Measurements from ENCODE around the gene ARSG. TPM values are rescaled to one million over a fixed set of nuclear protein-coding genes. Genes with fewer than 3 reads are reported as not detected.
"Not testable (repeated sequence)": the region's sequence is repeated elsewhere in the genome, so short reads cannot be mapped to it uniquely, and the experiment has no call there.

ARSG gene
- total RNA-seq, 1 experiment from 2014 or later, result 3.0 TPM

- H3K36me3 ChIP-seq, result no peaks in the 10 kb centered on the region
These were observed 84.3 kb downstream of the ARSG start for GRCh38 chr17:68375566-68375965.

GRCh38 chr17:68376178-68376577, 84.9 kb downstream of the ARSG start:
- H3K4me3 ChIP-seq, DNase-seq, H3K27me3 ChIP-seq, H3K36me3 ChIP-seq, H3K9me3 ChIP-seq: not testable (repeated sequence)

More at GRCh38 chr17:68375566-68375965, 84.3 kb downstream of the ARSG start:
- DNase-seq, result no peak
- Histone ChIP-seq H3K27me3 (no peaks in the 10 kb centered on the region), H3K4me3 (no peak overlapping the region), H3K9me3 (no peaks in the 10 kb centered on the region)

GRCh38 chr17:68377771-68378267, 86.5 kb downstream of the ARSG start:
- no peak overlapping the region for H3K4me3 ChIP-seq
- H3K27me3 ChIP-seq, result no peaks in the 10 kb centered on the region
- no peaks in the 10 kb centered on the region for H3K36me3 ChIP-seq
- DNase-seq, result no peak
- no peaks in the 10 kb centered on the region for H3K9me3 ChIP-seq

- Histone ChIP-seq H3K9me3 (no peaks in the 10 kb centered on the region), H3K4me3 (no peak overlapping the region)
These were observed 87.2 kb downstream of the ARSG start for GRCh38 chr17:68378268-68379176.

GRCh38 chr17:68379177-68379510, 87.8 kb downstream of the ARSG start:
- Histone ChIP-seq H3K4me3 (no peak overlapping the region), H3K27me3 (no peaks in the 10 kb centered on the region), H3K9me3 (no peaks in the 10 kb centered on the region), H3K36me3 (no peaks in the 10 kb centered on the region)
- no peak for DNase-seq

More at GRCh38 chr17:68378268-68379176, 87.2 kb downstream of the ARSG start:
- DNase-seq, result peak; percentile 93
- H3K27me3 ChIP-seq, result no peaks in the 10 kb centered on the region
- H3K36me3 ChIP-seq, result no peaks in the 10 kb centered on the region

- no peak for DNase-seq
- no peaks in the 10 kb centered on the region for H3K9me3 ChIP-seq
These were observed 88.7 kb downstream of the ARSG start for GRCh38 chr17:68379692-68380677.

GRCh38 chr17:68381076-68381900, 90.0 kb downstream of the ARSG start:
- no peaks in the 10 kb centered on the region for H3K9me3 ChIP-seq
- no peaks in the 10 kb centered on the region for H3K27me3 ChIP-seq
- H3K36me3 ChIP-seq, result no peaks in the 10 kb centered on the region
- DNase-seq, result peak; percentile 95
- H3K4me3 ChIP-seq, result no peak overlapping the region

More at GRCh38 chr17:68379692-68380677, 88.7 kb downstream of the ARSG start:
- Histone ChIP-seq H3K27me3 (no peaks in the 10 kb centered on the region), H3K36me3 (no peaks in the 10 kb centered on the region), H3K4me3 (no peak overlapping the region)

- DNase-seq, result no peak
- no peaks in the 10 kb centered on the region for H3K9me3 ChIP-seq
- no peaks in the 10 kb centered on the region for H3K27me3 ChIP-seq
- no peaks in the 10 kb centered on the region for H3K36me3 ChIP-seq
- H3K4me3 ChIP-seq, result no peak overlapping the region
These were observed 91.3 kb downstream of the ARSG start for GRCh38 chr17:68382582-68383085.

- no peaks in the 10 kb centered on the region for H3K9me3 ChIP-seq
- no peak overlapping the region for H3K4me3 ChIP-seq
- no peaks in the 10 kb centered on the region for H3K36me3 ChIP-seq
- no peaks in the 10 kb centered on the region for H3K27me3 ChIP-seq
- no peak for DNase-seq
These were observed 91.8 kb downstream of the ARSG start for GRCh38 chr17:68383120-68383442.

- no peak overlapping the region for H3K4me3 ChIP-seq
- no peaks in the 10 kb centered on the region for H3K36me3 ChIP-seq
- H3K27me3 ChIP-seq, result no peaks in the 10 kb centered on the region
- DNase-seq, result peak; percentile 89
- H3K9me3 ChIP-seq, result no peaks in the 10 kb centered on the region
These were observed 92.4 kb downstream of the ARSG start for GRCh38 chr17:68383443-68384321.

- H3K9me3 ChIP-seq, result no peaks in the 10 kb centered on the region
- DNase-seq, result no peak
- no peaks in the 10 kb centered on the region for H3K36me3 ChIP-seq
- no peaks in the 10 kb centered on the region for H3K27me3 ChIP-seq
- no peak overlapping the region for H3K4me3 ChIP-seq
These were observed 93.2 kb downstream of the ARSG start for GRCh38 chr17:68384471-68384870.

- Histone ChIP-seq H3K4me3 (no peak overlapping the region), H3K9me3 (no peaks in the 10 kb centered on the region), H3K36me3 (no peaks in the 10 kb centered on the region), H3K27me3 (no peaks in the 10 kb centered on the region)
- no peak for DNase-seq
These were observed 93.6 kb downstream of the ARSG start for GRCh38 chr17:68384941-68385340.

- H3K9me3 ChIP-seq, result no peaks in the 10 kb centered on the region
- DNase-seq, result no peak
- no peaks in the 10 kb centered on the region for H3K36me3 ChIP-seq
- no peaks in the 10 kb centered on the region for H3K27me3 ChIP-seq
- H3K4me3 ChIP-seq, result no peak overlapping the region
These were observed 94.4 kb downstream of the ARSG start for GRCh38 chr17:68385490-68386215.

- H3K27me3 ChIP-seq, result no peaks in the 10 kb centered on the region
- no peak for DNase-seq
- no peak overlapping the region for H3K4me3 ChIP-seq
- H3K9me3 ChIP-seq, result no peaks in the 10 kb centered on the region
- no peaks in the 10 kb centered on the region for H3K36me3 ChIP-seq
These were observed 96.3 kb downstream of the ARSG start for GRCh38 chr17:68387435-68388218.
